Brain pericyte (primary cell): ENCODE measurements around the gene PARP3.
"Not testable (repeated sequence)": the region's sequence is repeated elsewhere in the genome, so short reads cannot be mapped to it uniquely, and the experiment has no call there.

Source experiments
- DNase-seq: peaks from one replicate; pipeline ENCODE4 v3.0.0-alpha.2; 2012; ENCODE audit warnings: low read depth, low spot score

Gene PARP3

GRCh38 chr3:51941798-51942602 lies at the start of gene PARP3, which contains the start of gene RRP9:
Gene PARP3, plus strand, starts transcription at chr3:51942363. Its CDS starts 993 bp downstream, at chr3:51943356.
Gene RRP9, minus strand, starts transcription at chr3:51941904. Its CDS starts 37 bp downstream, at chr3:51941867.
- peak; percentile 100 for DNase-seq

GRCh38 chr3:51894391-51894790 lies 47.8 kb upstream of the PARP3 start:
- DNase-seq: no peak

GRCh38 chr3:51894939-51895338 lies 47.2 kb upstream of the PARP3 start:
- no peak for DNase-seq

GRCh38 chr3:51896607-51897305 lies 45.4 kb upstream of the PARP3 start:
- no peak for DNase-seq

DNA sequence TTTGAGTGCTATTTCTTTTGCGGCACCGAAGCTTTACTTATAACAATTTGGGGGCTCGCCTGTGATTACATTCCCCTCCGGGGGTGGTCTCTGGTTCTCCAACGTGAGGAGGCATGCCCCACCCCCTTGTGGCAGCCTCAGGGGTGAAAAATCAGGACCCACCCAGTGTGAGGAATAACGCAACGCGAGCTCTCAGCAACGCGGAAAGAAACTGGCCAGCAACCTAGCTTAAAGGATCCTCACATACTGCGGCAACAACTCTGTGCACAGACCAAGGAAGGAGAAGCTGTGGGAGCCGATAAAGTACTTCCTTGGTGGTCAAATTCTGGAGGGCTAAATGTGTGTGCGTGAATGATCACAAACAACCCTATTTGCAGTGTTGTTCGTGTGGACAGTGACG lies 44.8 kb upstream of the PARP3 start:
- DNase-seq: no peak

GRCh38 chr3:51900043-51900442 lies 42.1 kb upstream of the PARP3 start:
- not testable (repeated sequence) for DNase-seq

DNA sequence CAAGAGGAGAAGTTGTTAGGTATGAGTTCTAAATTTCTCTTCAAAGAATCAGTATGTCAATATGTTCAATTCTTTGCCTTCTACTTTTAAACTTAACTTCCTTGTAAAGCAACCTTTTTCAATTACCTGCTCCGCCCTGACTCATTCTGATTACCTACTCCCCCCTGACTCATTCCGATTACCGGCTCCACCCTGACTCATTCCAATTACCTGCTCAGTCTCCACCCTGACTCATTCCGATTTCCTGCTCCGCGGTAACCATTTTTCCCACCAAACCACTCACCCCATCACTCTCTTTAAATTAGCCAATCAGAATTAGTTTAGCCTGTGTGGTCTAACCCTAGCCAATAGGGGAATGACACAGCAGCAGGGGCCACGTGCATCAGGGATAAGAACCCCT lies 39.8 kb upstream of the PARP3 start:
- not testable (repeated sequence) for DNase-seq

- DNase-seq: no peak
These were observed 37.9 kb upstream of the PARP3 start for GRCh38 chr3:51904034-51904823.

- DNase-seq: no peak
These were observed 34.1 kb upstream of the PARP3 start for GRCh38 chr3:51908026-51908425.

GRCh38 chr3:51916418-51916817 lies 25.7 kb upstream of the PARP3 start:
- no peak for DNase-seq

GRCh38 chr3:51921081-51921578 lies 21.0 kb upstream of the PARP3 start:
- DNase-seq: no peak

DNA sequence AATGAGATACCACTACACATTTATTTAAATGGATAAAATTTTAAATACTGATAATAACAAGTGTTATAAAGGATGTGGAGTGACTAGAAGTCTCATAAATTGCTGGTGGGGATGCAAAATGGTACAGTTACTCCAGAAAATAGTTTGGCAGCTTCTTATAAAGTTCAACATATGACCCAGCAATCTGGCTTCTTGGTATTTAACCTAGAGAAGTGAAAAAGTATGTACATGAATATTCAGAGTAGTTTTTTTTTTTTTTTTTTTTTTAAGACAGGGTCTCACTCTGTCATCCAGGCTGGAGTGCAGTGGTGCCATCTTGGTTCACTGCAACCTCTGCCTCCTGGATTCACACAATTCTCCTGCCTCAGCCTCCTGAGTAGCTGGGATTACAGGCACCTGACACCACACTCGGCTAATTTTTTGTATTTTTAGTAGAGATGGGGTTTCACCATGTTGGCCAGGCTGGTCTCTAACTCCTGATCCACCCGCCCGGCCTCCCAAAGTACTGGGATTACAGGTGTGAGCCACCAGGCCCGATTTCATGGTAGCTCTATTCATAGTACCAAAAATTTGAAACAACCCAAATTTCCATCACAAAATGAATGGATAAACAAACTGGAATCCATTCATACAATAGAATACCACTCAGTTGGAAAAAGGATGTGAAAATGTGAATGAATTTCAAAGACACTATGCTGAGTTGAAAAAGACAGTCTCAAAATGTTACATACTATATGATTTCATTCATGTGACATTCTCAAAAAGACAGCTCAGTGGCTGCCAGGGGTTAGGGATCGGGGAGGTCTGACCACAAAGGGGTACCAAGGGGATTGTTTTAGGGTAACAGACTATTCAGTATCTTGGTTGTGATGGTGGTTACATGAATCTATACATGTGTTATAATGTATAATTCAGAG lies 14.8 kb upstream of the PARP3 start:
- DNase-seq: no peak

GRCh38 chr3:51928438-51928837 lies 13.7 kb upstream of the PARP3 start:
- no peak for DNase-seq

DNA sequence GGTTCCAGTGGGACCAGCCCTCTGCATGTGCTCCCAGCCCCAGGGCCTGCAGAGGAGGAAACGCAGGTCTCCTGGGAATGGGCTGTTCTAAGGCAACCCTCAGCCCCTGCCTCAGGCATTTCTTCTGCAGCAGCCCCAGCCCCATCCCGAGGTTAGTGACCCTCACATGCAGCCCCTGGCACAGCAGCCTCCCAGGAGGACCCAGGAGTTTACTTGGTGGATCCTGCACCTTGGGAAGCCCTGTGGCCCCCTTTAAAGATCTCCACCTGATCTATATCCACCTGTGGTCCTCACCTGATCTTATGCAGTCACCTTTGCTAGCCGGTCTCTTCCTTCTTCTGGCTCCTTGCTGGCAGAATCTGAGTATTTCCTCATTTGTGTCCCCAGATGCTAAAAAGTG lies 13.2 kb upstream of the PARP3 start:
- not testable (repeated sequence) for DNase-seq

- DNase-seq: no peak
These were observed 12.7 kb upstream of the PARP3 start for GRCh38 chr3:51929420-51930003.

GRCh38 chr3:51930439-51930838 lies 11.7 kb upstream of the PARP3 start:
- DNase-seq: no peak

DNA sequence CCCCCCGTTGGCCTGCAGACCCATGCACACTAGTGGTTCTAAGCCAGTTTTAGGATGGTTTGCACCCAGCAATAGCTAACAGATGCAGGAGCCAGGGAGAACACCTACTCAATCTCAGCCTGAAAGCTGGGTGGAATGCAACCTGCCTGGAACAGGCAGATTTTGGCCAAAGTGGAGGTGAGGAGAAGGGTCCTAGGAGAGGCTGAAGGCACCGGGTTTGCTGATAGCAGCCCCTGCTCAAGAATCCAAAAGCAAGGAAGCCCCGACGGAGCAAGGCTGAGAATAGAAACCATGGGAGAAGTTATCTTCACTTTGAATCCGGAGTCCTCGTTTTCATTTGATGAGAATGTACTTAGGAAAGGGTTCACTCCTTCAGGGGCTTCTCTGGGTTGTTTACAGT lies 10.4 kb upstream of the PARP3 start:
- DNase-seq: no peak

- DNase-seq: no peak
These were observed 9.4 kb upstream of the PARP3 start for GRCh38 chr3:51932471-51933370.

GRCh38 chr3:51933471-51934138 lies 8.6 kb upstream of the PARP3 start:
- DNase-seq: no peak
